ENCODE results near the gene ASPM.

GRCh38 chr1:197152662-197153061, 6.2 kb upstream of the ASPM start:
- TF ChIP-seq CTCF (IDR thresholded peaks at IDR 0.05; ENCODE audit: insufficient read depth, low read length, poor library complexity, severe bottlenecking): no peak
- no peak for TF ChIP-seq EZH2phosphoT487 (conservative IDR thresholded peaks at IDR 0.05; ENCODE audit: low read length)
